WERI-Rb-1 (cell line): ENCODE results near the gene IL17D.
A peak's percentile ranks its signal among the peaks of the same experiment; 100 is the strongest.

Source experiments
- DNase-seq: peaks from one replicate; pipeline ENCODE4 v3.0.0-alpha.2; 2020
- H3K27ac ChIP-seq: fragments of 250-450 bp; sonication (Bioruptor Pico); 2 replicates; pipeline ENCODE4 v1.5.1; 2020; ENCODE audit warnings: mild to moderate bottlenecking, moderate library complexity
- H3K27me3 ChIP-seq: fragments of 250-450 bp; sonication (Bioruptor Pico); 2 replicates; pipeline ENCODE4 v1.5.1; 2021; ENCODE audit warnings: mild to moderate bottlenecking, low read depth, moderate library complexity; ENCODE audit not compliant: insufficient read depth, severe bottlenecking
- H3K36me3 ChIP-seq: fragments of 250-450 bp; sonication (Bioruptor Pico); 2 replicates; pipeline ENCODE4 v1.5.1; 2020; ENCODE audit warnings: mild to moderate bottlenecking, moderate library complexity
- H3K4me3 ChIP-seq: 2 replicates; pipeline ENCODE4 v1.5.1; 2011; ENCODE audit warnings: low read depth, mild to moderate bottlenecking, control low read depth, low read length
- H3K9me3 ChIP-seq: fragments of 250-450 bp; sonication (Bioruptor Pico); 2 replicates; pipeline ENCODE4 v1.5.1; 2021; ENCODE audit warnings: mild to moderate bottlenecking, moderate library complexity; ENCODE audit not compliant: severe bottlenecking
- TF ChIP-seq, protein P1 (sequence below): IDR thresholded peaks from 2 replicates; pipeline ENCODE4 v1.5.1; 2011; ENCODE audit warnings: low read depth, mild to moderate bottlenecking, control low read depth, inconsistent platforms, low read length

IL17D gene

DNA sequence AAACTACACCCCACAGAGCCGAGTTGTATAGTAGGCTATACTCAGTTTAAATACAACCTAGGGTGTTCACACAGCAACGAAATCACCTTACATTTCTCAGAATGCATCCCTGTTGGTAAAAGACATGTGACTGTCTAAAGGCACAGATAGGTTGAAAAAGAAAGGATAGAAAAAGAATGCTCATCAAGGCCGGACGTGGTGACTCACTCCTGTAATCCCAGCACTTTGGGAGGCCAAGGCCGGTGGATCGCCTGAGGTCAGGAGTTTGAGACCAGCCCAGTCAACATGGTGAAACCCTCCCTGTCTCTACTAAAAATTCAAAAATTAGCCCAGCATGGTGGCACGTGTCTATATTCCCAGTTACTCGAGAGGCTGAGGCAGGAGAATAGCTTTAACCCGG lies 3.8 kb upstream of the IL17D start:
- Histone ChIP-seq H3K36me3 (no peaks in the 10 kb centered on the region), H3K27me3 (no peaks in the 10 kb centered on the region), H3K9me3 (no peaks in the 10 kb centered on the region), H3K4me3 (no peak overlapping the region), H3K27ac (no peak overlapping the region)
- no peak for DNase-seq
- TF ChIP-seq, protein P1, sequence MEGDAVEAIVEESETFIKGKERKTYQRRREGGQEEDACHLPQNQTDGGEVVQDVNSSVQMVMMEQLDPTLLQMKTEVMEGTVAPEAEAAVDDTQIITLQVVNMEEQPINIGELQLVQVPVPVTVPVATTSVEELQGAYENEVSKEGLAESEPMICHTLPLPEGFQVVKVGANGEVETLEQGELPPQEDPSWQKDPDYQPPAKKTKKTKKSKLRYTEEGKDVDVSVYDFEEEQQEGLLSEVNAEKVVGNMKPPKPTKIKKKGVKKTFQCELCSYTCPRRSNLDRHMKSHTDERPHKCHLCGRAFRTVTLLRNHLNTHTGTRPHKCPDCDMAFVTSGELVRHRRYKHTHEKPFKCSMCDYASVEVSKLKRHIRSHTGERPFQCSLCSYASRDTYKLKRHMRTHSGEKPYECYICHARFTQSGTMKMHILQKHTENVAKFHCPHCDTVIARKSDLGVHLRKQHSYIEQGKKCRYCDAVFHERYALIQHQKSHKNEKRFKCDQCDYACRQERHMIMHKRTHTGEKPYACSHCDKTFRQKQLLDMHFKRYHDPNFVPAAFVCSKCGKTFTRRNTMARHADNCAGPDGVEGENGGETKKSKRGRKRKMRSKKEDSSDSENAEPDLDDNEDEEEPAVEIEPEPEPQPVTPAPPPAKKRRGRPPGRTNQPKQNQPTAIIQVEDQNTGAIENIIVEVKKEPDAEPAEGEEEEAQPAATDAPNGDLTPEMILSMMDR: no peak

DNA sequence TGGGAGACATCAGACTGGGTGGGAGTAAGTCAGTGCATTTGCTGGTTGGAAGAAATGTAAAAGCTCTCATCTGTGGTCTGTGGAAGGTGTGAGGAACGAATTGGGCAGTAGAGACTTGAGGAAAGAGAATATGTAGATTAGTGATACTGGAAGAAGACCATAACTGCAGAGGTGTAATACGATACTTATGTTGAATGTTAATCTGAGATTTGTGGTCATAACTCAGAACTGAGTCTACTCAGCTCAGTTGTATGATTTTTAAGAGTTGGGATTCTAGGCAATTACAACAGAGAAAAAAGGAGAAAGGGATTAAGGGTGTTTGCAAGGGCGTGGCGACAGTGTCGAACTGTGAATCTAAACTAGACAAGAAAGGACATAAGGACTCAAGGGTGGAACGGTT lies 3.2 kb upstream of the IL17D start:
- DNase-seq: no peak
- H3K27ac ChIP-seq: no peak overlapping the region
- H3K9me3 ChIP-seq: no peaks in the 10 kb centered on the region
- no peaks in the 10 kb centered on the region for H3K36me3 ChIP-seq
- TF ChIP-seq, protein P1: no peak
- no peaks in the 10 kb centered on the region for H3K27me3 ChIP-seq
- H3K4me3 ChIP-seq: no peak overlapping the region

DNA sequence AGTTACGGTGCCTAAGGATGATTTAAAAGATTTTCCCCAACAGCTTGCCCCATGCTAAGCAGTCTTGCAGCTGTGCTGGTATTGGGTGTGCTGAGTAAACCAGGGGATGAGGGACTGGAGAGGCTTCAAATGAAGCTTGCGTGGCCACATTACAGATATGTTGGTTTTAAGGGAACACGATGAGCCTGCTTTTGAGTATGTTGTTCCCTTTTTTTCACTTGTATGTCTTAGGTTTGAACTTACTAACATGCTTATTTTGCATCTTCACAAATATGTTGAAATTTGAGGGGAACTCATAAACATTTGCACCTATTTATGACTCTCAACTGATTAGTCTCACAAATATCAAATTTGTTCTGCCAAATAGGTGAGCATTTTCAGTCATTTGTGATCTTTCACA lies 2.0 kb upstream of the IL17D start:
- Histone ChIP-seq H3K27ac (no peak overlapping the region), H3K36me3 (no peaks in the 10 kb centered on the region), H3K27me3 (no peaks in the 10 kb centered on the region), H3K4me3 (no peak overlapping the region), H3K9me3 (no peaks in the 10 kb centered on the region)
- TF ChIP-seq, protein P1: no peak
- no peak for DNase-seq

DNA sequence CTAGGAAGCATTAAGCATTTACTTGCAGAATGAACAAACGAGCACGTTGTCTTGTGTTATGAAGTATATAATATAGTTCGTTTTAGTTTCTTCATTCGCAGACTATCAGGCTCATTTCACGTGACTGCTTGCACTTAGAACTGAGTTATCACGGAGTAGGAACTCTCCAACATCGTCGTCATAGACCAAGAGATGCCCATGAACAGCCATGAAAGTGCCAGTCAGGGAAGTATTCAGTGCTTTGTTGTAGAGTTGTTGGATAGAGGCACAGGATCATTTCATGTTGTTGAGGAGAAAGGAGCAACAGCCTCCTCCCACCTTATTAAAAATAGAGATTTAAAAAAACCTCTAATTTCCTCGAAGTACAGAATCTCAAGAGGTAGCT lies 977 bp upstream of the IL17D start:
- no peak for DNase-seq
- Histone ChIP-seq H3K4me3 (peak overlapping the region; percentile 91), H3K9me3 (no peaks in the 10 kb centered on the region), H3K36me3 (no peaks in the 10 kb centered on the region), H3K27ac (no peak overlapping the region; the same call in 1 of the 2 replicates), H3K27me3 (no peaks in the 10 kb centered on the region)
- TF ChIP-seq, protein P1: no peak

DNA sequence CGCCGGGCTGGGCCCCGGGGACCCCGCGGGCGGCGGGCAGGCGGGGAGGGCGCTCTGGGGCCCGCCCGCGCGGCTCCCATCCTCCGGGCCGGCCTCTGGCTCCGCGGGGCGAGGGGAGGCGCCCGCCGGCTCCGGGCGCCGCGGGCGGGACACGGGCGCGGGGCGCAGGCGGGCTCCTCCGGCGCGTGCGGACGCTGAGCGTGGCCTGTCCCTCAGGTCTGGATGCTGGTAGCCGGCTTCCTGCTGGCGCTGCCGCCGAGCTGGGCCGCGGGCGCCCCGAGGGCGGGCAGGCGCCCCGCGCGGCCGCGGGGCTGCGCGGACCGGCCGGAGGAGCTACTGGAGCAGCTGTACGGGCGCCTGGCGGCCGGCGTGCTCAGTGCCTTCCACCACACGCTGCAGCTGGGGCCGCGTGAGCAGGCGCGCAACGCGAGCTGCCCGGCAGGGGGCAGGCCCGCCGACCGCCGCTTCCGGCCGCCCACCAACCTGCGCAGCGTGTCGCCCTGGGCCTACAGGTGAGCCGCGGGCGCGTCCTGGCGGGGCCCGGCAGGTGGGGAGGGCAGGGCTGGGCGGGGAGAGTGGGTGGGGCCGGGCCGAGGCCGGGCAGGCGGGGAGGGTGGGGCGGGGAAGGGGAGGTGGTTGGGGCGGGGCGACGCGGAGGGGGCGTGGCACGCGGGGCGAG lies 420 bp downstream of the IL17D start:
- Histone ChIP-seq H3K27me3 (no peaks in the 10 kb centered on the region), H3K4me3 (peak overlapping the region; percentile 9; the same call in 1 of the 2 replicates), H3K9me3 (no peaks in the 10 kb centered on the region), H3K27ac (no peak overlapping the region), H3K36me3 (no peaks in the 10 kb centered on the region)
- peak; percentile 90 for DNase-seq
- TF ChIP-seq, protein P1: peak; percentile 80
